Adrenal gland (tissue), 12 donors: ENCODE data around the gene UXS1. TPM values are rescaled to one million over a fixed set of nuclear protein-coding genes. Genes with fewer than 3 reads are reported as not detected.

ENCODE experiments used
- DNase-seq, 7 donors: peaks; one replicate each; pipeline ENCODE4 v3.0.0-alpha.2; 2019 to 2020
- H3K27ac ChIP-seq, 5 donors: fragments of 200-600 bp; sonication (generic) in 4 of 5; 1 replicate in 3 of 5; 2 replicates in 2 of 5; pipeline versions ENCODE4 v1.5.1 to v1.8.0; 2016 to 2020; ENCODE audit warnings: mild to moderate bottlenecking in 1 of 5
- H3K27me3 ChIP-seq: fragments of 200-600 bp; 2 replicates; pipeline ENCODE4 v1.8.0; 2021
- H3K36me3 ChIP-seq, 2 donors: fragments of 200-600 bp; replicated peaks in 1 of 2; 1 replicate in 1 of 2; 2 replicates in 1 of 2; pipeline versions ENCODE4 v1.5.1 to v1.8.0; 2018 to 2022
- H3K4me1 ChIP-seq, 2 donors: fragments of 200-600 bp; replicated peaks in 1 of 2; 1 replicate in 1 of 2; 2 replicates in 1 of 2; pipeline versions ENCODE4 v1.5.1 to v1.8.0; 2018 to 2021
- H3K4me3 ChIP-seq, 4 donors: fragments of 200-600 bp; sonication (generic) in 3 of 4; one replicate each; pipeline ENCODE4 v1.5.1; 2016 to 2018
- H3K9me3 ChIP-seq, 3 donors: fragments of 200-600 bp; sonication (generic) in 1 of 3; replicated peaks in 1 of 3; 1 replicate in 2 of 3; 2 replicates in 1 of 3; pipeline versions ENCODE4 v1.5.1 to v1.8.0; 2016 to 2021
- POLR2A ChIP-seq, 2 donors: fragments of 450-650 bp; IDR thresholded peaks; one replicate each; pipeline ENCODE4 v1.6.1; 2017; ENCODE audit warnings: antibody characterized with exemption in 2 of 2, mild to moderate bottlenecking in 2 of 2, moderate library complexity in 1 of 2
- WGBS, 4 donors: extraction: QIAGEN DNeasy Blood & Tissue Kit in 2 of 4; methylation state at CpG; one replicate each; pipeline versions ENCODE4 v1.1.5 to v1.1.7; 2013 to 2017; 5-methylcytosine and 5-hydroxymethylcytosine counted together
- intact Hi-C, 2 donors: fragments of 100-400 bp; cut with DNase I; formaldehyde crosslinking; loops; one replicate each; pipeline versions ENCODE4 v1.14.1 to v1.15.0; 2022 to 2023
- polyA plus RNA-seq, 3 donors: library from polyadenylated mRNA; stranded (reverse); fragments of 200-250 nt in 2 of 3; fragments of 350-450 nt in 1 of 3; fragmentation: Illumina TruSeq in 1 of 3; extraction: RNeasy Lipid Tissue Mini Kit (QIAGEN cat#74804) in 1 of 3; gene quantifications; one replicate each; pipeline ENCODE4 v1.2.3, GENCODE V29; 2013 to 2014
- total RNA-seq, 9 donors: library from RNA; depleted of rRNA in 4 of 9; stranded (reverse); fragments of >200 nt in 4 of 9; fragments of 120-200 nt in 1 of 9; fragmentation: NEBNext Ultra II Directional in 1 of 9; extraction: Animal tissue kit (Norgen Biotek cat#: 25700) in 1 of 9; gene quantifications; one replicate each; pipeline versions ENCODE4 v1.1.0 to v1.2.4, GENCODE V29; 2013 to 2023
- TF ChIP-seq, protein P1 (sequence below), 6 experiments: fragments of 450-650 bp in 4 of 6; fragments of 200-600 bp in 2 of 6; sonication (generic) in 1 of 6; IDR thresholded peaks; 1 replicate in 5 of 6; 2 replicates in 1 of 6; pipeline versions ENCODE4 v1.5.1 to v1.8.0; 2016 to 2021; ENCODE audit warnings: antibody characterized with exemption in 6 of 6, mild to moderate bottlenecking in 2 of 6, moderate library complexity in 1 of 6
- donor health status: healthy with polysubstance abuse.
- donor health status: Bipolar disorder and iron deficiency.
- donor health status: DM: yes; HTN: yes; CAD: no.
- donor health status: DM: no; HTN: no; CAD: no.
- donor health status: DM: no; HTN: no; CAD: no.
- donor health status: DM: yes; HTN: yes; CAD: no.

The UXS1 gene
- total and polyA plus RNA-seq, 12 donors, result 5.7 to 145 (median 22.3) TPM

- Histone ChIP-seq H3K4me1 (no peaks in the 10 kb centered on the region), H3K36me3 (no peaks in the 10 kb centered on the region), H3K27me3 (no peaks in the 10 kb centered on the region), H3K9me3 (no peaks in the 10 kb centered on the region), H3K4me3 (no peak overlapping the region), H3K27ac (no peak overlapping the region)
- DNase-seq, result no peak
- 93 to 98% (median 97%) methylated on average over 13 of the region's 13 CpGs for WGBS, 4 donors
- TF ChIP-seq, protein P1, sequence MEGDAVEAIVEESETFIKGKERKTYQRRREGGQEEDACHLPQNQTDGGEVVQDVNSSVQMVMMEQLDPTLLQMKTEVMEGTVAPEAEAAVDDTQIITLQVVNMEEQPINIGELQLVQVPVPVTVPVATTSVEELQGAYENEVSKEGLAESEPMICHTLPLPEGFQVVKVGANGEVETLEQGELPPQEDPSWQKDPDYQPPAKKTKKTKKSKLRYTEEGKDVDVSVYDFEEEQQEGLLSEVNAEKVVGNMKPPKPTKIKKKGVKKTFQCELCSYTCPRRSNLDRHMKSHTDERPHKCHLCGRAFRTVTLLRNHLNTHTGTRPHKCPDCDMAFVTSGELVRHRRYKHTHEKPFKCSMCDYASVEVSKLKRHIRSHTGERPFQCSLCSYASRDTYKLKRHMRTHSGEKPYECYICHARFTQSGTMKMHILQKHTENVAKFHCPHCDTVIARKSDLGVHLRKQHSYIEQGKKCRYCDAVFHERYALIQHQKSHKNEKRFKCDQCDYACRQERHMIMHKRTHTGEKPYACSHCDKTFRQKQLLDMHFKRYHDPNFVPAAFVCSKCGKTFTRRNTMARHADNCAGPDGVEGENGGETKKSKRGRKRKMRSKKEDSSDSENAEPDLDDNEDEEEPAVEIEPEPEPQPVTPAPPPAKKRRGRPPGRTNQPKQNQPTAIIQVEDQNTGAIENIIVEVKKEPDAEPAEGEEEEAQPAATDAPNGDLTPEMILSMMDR (IDR thresholded peaks at IDR 0.05), result no peak
- TF ChIP-seq POLR2A (IDR thresholded peaks at IDR 0.05), result no peak
- intact Hi-C loops, result no loop called here
Observed at GRCh38 chr2:106113361-106113966, 80.6 kb downstream of the UXS1 start.

DNA sequence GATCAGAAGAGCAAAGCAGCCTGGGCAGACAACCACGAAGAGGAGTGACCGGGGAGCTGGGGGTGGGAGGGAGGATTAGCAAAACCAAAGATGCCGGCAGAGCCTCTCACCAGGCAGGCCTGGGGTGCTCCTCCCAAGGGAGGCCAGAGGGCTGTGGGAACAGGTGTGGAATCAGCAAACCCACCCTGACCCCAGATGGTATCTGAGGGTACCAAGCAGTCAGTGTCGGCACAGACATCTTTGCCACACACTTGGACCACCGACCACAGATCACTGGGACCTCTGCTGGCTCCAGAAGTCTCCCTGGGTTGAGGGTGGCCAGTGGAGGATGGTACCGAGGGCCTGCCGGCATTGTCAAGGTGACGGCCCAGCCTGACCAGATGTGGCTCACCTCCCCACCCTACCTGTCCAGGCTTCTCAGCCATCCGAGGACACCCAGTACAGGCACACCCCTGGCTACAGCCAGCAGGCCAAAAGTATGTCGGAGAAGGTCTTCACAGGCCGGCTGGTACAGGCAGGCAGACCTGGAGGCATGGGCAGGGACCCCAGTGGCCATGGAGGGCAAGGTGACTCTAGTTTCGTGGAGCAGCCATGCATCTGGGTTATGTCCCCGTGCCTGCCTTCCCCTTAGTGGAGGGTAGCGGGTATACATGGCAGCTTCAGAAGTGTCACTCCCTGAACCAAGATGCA lies 82.1 kb downstream of the UXS1 start:
- Histone ChIP-seq H3K9me3 (no peaks in the 10 kb centered on the region), H3K27me3 (no peaks in the 10 kb centered on the region), H3K4me1 (no peaks in the 10 kb centered on the region), H3K36me3 (no peaks in the 10 kb centered on the region), H3K4me3 (no peak overlapping the region), H3K27ac (no peak overlapping the region)
- peak in 1 of 7 donors; percentile 25 for DNase-seq
- 95 to 100% (median 96%) methylated on average over 3 to 14 of the region's 14 CpGs for WGBS, 4 donors
- intact Hi-C loops, result no loop called here
- TF ChIP-seq, protein P1 (IDR thresholded peaks at IDR 0.05), result no peak
- no peak for TF ChIP-seq POLR2A (IDR thresholded peaks at IDR 0.05)

DNA sequence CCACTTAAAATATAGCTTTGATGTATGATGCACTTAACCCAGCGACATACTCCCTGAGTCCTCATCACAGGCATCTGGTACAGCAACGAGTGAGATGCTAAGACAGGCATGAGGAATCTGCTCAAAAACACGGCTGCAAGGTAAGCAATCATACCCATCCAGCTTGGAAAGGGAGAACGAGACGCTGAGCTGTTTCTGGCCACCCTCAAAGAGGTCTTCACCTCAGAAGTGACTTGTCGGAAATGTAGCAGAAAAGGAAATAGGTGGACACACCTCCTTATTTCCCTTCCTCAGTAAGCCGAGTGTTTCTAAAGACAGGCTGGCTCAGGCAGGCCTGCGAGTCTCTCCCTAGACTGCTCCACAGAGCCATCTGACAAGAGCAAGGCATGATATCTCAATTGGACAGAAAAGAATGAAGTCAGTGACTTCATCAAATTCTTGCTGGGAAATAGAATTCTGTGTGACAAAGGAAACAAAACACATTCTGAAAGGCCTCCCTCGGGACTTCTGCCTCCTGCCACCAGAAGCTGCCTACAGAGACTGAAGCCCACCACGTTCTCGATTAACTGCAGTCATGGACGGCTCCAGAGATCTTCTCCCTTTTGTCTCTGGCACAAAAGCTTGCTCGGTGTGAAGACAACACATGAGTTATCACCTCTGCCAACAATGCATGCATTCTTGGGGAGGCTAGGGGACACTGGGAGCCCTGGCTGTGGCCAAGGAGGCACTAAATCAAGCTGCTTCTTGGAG lies 84.3 kb downstream of the UXS1 start:
- 74 to 84% (median 81%) methylated on average over 13 of the region's 13 CpGs for WGBS, 4 donors
- H3K27ac ChIP-seq, result no peak overlapping the region
- H3K9me3 ChIP-seq, result no peaks in the 10 kb centered on the region
- H3K36me3 ChIP-seq, result no peaks in the 10 kb centered on the region
- no peaks in the 10 kb centered on the region for H3K27me3 ChIP-seq
- intact Hi-C loops, result loop anchor here (5.0 to 10.0 kb wide), 3 partner anchors 365 to 475 kb away; no protein-coding TSS in a partner anchor
- TF ChIP-seq, protein P1 (IDR thresholded peaks at IDR 0.05), result no peak
- TF ChIP-seq POLR2A (IDR thresholded peaks at IDR 0.05), result no peak
- H3K4me1 ChIP-seq, result no peaks in the 10 kb centered on the region
- peak in 1 of 7 donors; percentile 42 for DNase-seq
- no peak overlapping the region for H3K4me3 ChIP-seq

DNA sequence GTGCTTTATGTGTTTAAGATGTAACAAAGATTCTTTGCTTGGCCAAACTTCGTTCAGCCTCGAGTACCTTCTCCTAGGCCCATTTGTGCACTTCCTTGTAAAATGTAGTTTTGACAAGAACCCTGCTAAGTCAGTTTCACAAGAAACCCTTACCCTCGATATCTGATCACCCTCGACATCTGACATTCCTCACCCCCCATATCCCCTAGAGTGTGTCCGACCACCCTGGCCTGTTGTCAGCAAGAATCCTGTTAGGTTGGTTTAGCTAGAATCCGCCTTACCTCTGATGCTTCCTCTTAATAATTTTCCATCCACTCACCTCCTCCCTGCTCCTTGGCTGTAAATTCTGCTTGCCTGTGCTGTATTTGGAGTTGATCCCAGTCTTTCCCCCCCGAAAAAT lies 85.3 kb downstream of the UXS1 start:
- H3K4me1 ChIP-seq, result no peaks in the 10 kb centered on the region
- 81 to 92% (median 87%) methylated on average over 7 of the region's 7 CpGs for WGBS, 4 donors
- no peak for TF ChIP-seq POLR2A (IDR thresholded peaks at IDR 0.05)
- TF ChIP-seq, protein P1 (IDR thresholded peaks at IDR 0.05), result no peak
- DNase-seq, result no peak
- no peaks in the 10 kb centered on the region for H3K27me3 ChIP-seq
- no peaks in the 10 kb centered on the region for H3K9me3 ChIP-seq
- no peak overlapping the region for H3K27ac ChIP-seq
- H3K36me3 ChIP-seq, result no peaks in the 10 kb centered on the region
- no peak overlapping the region for H3K4me3 ChIP-seq
- intact Hi-C loops, result loop anchor here (5.0 to 10.0 kb wide), 3 partner anchors 366 to 476 kb away; no protein-coding TSS in a partner anchor
